HepG2 (cell line): Measurements from ENCODE around the gene TPD52L2. TPM values are rescaled to one million over a fixed set of nuclear protein-coding genes. Genes with fewer than 3 reads are reported as not detected.

Source experiments
- ASH2L ChIP-seq: fragments of 300-600, 200-600 bp; sonication (generic); IDR thresholded peaks from 2 replicates; pipeline ENCODE4 v1.7.0; 2017; ENCODE audit warnings: low read depth, mild to moderate bottlenecking, moderate library complexity, mixed read lengths, low read length; ENCODE audit not compliant: insufficient read length
- ETS1 ChIP-seq: sonication (generic); formaldehyde crosslinking; IDR thresholded peaks from 2 replicates; pipeline ENCODE4 v1.4.0; 2020; ENCODE audit warnings: missing genetic modification reagents
- GATA4 ChIP-seq: sonication (generic); IDR thresholded peaks from 2 replicates; pipeline ENCODE4 v1.6.1; 2016; ENCODE audit warnings: antibody characterized with exemption, low read depth, borderline replicate concordance
- GATAD2A ChIP-seq: IDR thresholded peaks from 2 replicates; pipeline ENCODE4 v1.6.1; 2016
- GPN1 ChIP-seq: sonication (generic); formaldehyde crosslinking; IDR thresholded peaks from 2 replicates; pipeline ENCODE4 v1.5.1; 2020; ENCODE audit warnings: missing genetic modification reagents, borderline replicate concordance
- HDAC6 ChIP-seq: fragments of 200-600 bp; sonication (generic); IDR thresholded peaks from 2 replicates; pipeline ENCODE4 v1.7.0; 2017; ENCODE audit warnings: mild to moderate bottlenecking, antibody characterized with exemption, low read length, low read depth
- KAT7 ChIP-seq: IDR thresholded peaks from 2 replicates; pipeline ENCODE4 v1.6.1; 2018; ENCODE audit warnings: borderline replicate concordance, missing compliant biosample characterization
- MIER3 ChIP-seq: IDR thresholded peaks from 2 replicates; pipeline ENCODE4 v1.6.1; 2016; ENCODE audit warnings: missing compliant biosample characterization, borderline replicate concordance
- NFRKB ChIP-seq: fragments of 450-650 bp; IDR thresholded peaks from 2 replicates; pipeline ENCODE4 v1.6.1; 2017
- RAD21 ChIP-seq: fragments of 450-650 bp; formaldehyde crosslinking; IDR thresholded peaks from 2 replicates; pipeline ENCODE4 v1.5.0; 2020; ENCODE audit warnings: mild to moderate bottlenecking
- SMARCC2 ChIP-seq: fragments of 450-650 bp; IDR thresholded peaks from 2 replicates; pipeline ENCODE4 v1.6.1; 2017; ENCODE audit warnings: antibody characterized with exemption, mild to moderate bottlenecking
- SPEN ChIP-seq: sonication (generic); formaldehyde crosslinking; IDR thresholded peaks from 2 replicates; pipeline ENCODE4 v1.5.1; 2020; ENCODE audit warnings: low read depth, mild to moderate bottlenecking, missing genetic modification reagents
- TBX2 ChIP-seq: sonication (generic); formaldehyde crosslinking; IDR thresholded peaks from 2 replicates; pipeline ENCODE4 v1.5.0; 2020; ENCODE audit warnings: missing genetic modification reagents, mild to moderate bottlenecking, borderline replicate concordance
- TCF7 ChIP-seq: sonication (generic); IDR thresholded peaks from 2 replicates; pipeline ENCODE4 v1.6.1; 2016; ENCODE audit warnings: antibody characterized with exemption, low read depth
- ZBTB10 ChIP-seq: sonication (generic); formaldehyde crosslinking; IDR thresholded peaks from 2 replicates; pipeline ENCODE4 v1.4.0; 2020; ENCODE audit warnings: missing genetic modification reagents, borderline replicate concordance
- ZFP1 ChIP-seq: IDR thresholded peaks from 2 replicates; pipeline ENCODE4 v1.6.1; 2016
- ZNF629 ChIP-seq: sonication (generic); formaldehyde crosslinking; conservative IDR thresholded peaks from 2 replicates; pipeline ENCODE4 v1.5.0; 2020; ENCODE audit warnings: missing genetic modification reagents
- ZNF766 ChIP-seq: sonication (generic); formaldehyde crosslinking; IDR thresholded peaks from 2 replicates; pipeline ENCODE4 v1.5.0; 2020; ENCODE audit warnings: missing genetic modification reagents, borderline replicate concordance
- ZNF772 ChIP-seq: sonication (generic); formaldehyde crosslinking; IDR thresholded peaks from 2 replicates; pipeline ENCODE4 v1.5.0; 2020; ENCODE audit warnings: mild to moderate bottlenecking, missing genetic modification reagents
- ZNF788 ChIP-seq: sonication (generic); formaldehyde crosslinking; IDR thresholded peaks from 2 replicates; pipeline ENCODE4 v1.5.0; 2020; ENCODE audit warnings: mild to moderate bottlenecking, missing genetic modification reagents, borderline replicate concordance
- ZNF790 ChIP-seq: sonication (generic); formaldehyde crosslinking; IDR thresholded peaks from 2 replicates; pipeline ENCODE4 v1.8.0; 2022; ENCODE audit warnings: missing genetic modification reagents, mild to moderate bottlenecking, borderline replicate concordance
- ZNF883 ChIP-seq: sonication (generic); formaldehyde crosslinking; IDR thresholded peaks from 2 replicates; pipeline ENCODE4 v1.5.1; 2020; ENCODE audit warnings: mild to moderate bottlenecking, missing genetic modification reagents; ENCODE audit errors: not compliant biosample characterization
- polyA plus RNA-seq, 8 experiments: library from polyadenylated mRNA; depleted of rRNA in 3 of 8; stranded (reverse) in 7 of 8; unstranded in 1 of 8; fragments of >200 nt; fragmentation: Illumina TruSeq in 4 of 8; extraction: Trizol in 4 of 8; gene quantifications; 2 replicates each; pipeline versions ENCODE4 v1.2.1 to v1.2.3, GENCODE V29; 2011 to 2016; ENCODE audit warnings: low read depth in 4 of 8, missing spikeins in 1 of 8, mixed read lengths in 1 of 8; ENCODE audit not compliant: insufficient read depth in 1 of 8
- total RNA-seq, 5 experiments: library from RNA; depleted of rRNA; stranded (reverse); fragments of >200 nt; fragmentation: Illumina TruSeq; extraction: Trizol; gene quantifications; 2 replicates each; pipeline ENCODE4 v1.2.3, GENCODE V29; 2016; ENCODE audit warnings: low read depth in 1 of 5
- TF ChIP-seq, protein P1 (sequence below): sonication (generic); formaldehyde crosslinking; IDR thresholded peaks from 2 replicates; pipeline ENCODE4 v1.5.0; 2020; ENCODE audit warnings: missing genetic modification reagents, mild to moderate bottlenecking, borderline replicate concordance
- TF ChIP-seq, protein P2 (sequence below): IDR thresholded peaks from 2 replicates; pipeline ENCODE4 v1.6.1; 2016; ENCODE audit warnings: control low read depth
- TF ChIP-seq, protein P3 (sequence below): sonication (generic); formaldehyde crosslinking; IDR thresholded peaks from 2 replicates; pipeline ENCODE4 v1.4.0; 2020; ENCODE audit warnings: mild to moderate bottlenecking, missing genetic modification reagents

TPD52L2 gene
- total and polyA plus RNA-seq, 2 of the 13 experiments (the other 11 are each of a cell fraction or from before 2014, with no cell fraction given): 156 to 184 TPM

DNA sequence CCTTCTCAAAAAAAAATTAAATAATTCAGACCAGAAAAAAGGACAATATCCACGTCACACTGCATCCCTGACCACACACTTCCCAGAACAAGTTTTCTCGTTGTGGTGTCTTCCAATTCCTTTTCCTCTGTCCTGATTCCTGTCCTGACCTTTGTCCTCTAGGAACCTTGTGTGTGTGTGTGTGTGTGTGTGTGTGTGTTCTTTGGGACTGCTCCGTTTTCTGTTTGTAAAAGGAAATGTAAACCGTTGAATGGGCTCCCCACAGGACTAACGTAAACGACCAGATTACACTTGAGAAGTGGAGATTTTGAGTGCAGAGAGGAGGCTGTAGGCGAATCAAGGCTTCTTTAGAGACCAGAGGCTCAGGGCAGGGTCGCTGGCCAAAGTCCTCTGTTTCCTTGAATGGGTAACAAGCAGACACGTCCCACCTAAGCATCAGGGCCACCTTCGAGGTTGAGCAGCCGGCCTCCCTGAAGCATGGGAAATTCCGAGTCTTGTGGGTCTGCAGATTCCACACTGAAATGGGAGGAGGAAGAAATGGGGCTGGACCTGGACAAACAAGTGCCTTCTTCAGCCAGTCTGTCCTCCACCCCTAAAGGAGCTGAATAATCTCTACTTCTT lies 41.3 kb upstream of the TPD52L2 start (continued):
- TF ChIP-seq HDAC6: no peak
- TF ChIP-seq TBX2 (CRISPR knock-in tag): 0 out of 2 replicates have a peak, but pooled peaks have one; percentile 32
- TF ChIP-seq MIER3: no peak
- TF ChIP-seq ZBTB10 (CRISPR knock-in tag): no peak
- TF ChIP-seq ZNF766: no peak
- no peak for TF ChIP-seq RAD21
- no peak for TF ChIP-seq ZNF883
- no peak for TF ChIP-seq ZNF772
- TF ChIP-seq GPN1: no peak
- no peak for TF ChIP-seq ZNF790 (CRISPR knock-in tag)
- TF ChIP-seq GATAD2A: peak; percentile 64
- TF ChIP-seq ZNF629 (CRISPR knock-in tag): no peak
- TF ChIP-seq ZNF788 (CRISPR knock-in tag): 0 out of 2 replicates have a peak, but pooled peaks have one; percentile 28
- TF ChIP-seq NFRKB: no peak
- no peak; the same call in 1 of the 2 replicates for TF ChIP-seq TCF7
- no peak for TF ChIP-seq GATA4
- TF ChIP-seq SPEN: no peak
- TF ChIP-seq, protein P1, sequence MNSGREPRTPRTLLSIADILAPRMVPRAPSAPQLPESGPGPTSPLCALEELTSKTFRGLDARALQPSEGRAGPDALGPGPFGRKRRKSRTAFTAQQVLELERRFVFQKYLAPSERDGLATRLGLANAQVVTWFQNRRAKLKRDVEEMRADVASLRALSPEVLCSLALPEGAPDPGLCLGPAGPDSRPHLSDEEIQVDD (CRISPR knock-in tag): no peak
- TF ChIP-seq ASH2L: no peak
- TF ChIP-seq, protein P2, sequence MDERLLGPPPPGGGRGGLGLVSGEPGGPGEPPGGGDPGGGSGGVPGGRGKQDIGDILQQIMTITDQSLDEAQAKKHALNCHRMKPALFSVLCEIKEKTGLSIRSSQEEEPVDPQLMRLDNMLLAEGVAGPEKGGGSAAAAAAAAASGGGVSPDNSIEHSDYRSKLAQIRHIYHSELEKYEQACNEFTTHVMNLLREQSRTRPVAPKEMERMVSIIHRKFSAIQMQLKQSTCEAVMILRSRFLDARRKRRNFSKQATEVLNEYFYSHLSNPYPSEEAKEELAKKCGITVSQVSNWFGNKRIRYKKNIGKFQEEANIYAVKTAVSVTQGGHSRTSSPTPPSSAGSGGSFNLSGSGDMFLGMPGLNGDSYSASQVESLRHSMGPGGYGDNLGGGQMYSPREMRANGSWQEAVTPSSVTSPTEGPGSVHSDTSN (CRISPR knock-in tag): no peak
- no peak for TF ChIP-seq SMARCC2
- no peak for TF ChIP-seq ETS1 (CRISPR knock-in tag)
- TF ChIP-seq KAT7 (CRISPR knock-in tag): no peak
- TF ChIP-seq, protein P3, sequence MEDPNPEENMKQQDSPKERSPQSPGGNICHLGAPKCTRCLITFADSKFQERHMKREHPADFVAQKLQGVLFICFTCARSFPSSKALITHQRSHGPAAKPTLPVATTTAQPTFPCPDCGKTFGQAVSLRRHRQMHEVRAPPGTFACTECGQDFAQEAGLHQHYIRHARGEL (CRISPR knock-in tag): no peak
- no peak for TF ChIP-seq ZFP1 (CRISPR knock-in tag)
